ENCODE results near the gene IL11RA. TPM values are rescaled to one million over a fixed set of nuclear protein-coding genes. Genes with fewer than 3 reads are reported as not detected.
A peak's percentile ranks its signal among the peaks of the same experiment; 100 is the strongest.

The IL11RA gene
- total RNA-seq, result 75.7 TPM

DNA sequence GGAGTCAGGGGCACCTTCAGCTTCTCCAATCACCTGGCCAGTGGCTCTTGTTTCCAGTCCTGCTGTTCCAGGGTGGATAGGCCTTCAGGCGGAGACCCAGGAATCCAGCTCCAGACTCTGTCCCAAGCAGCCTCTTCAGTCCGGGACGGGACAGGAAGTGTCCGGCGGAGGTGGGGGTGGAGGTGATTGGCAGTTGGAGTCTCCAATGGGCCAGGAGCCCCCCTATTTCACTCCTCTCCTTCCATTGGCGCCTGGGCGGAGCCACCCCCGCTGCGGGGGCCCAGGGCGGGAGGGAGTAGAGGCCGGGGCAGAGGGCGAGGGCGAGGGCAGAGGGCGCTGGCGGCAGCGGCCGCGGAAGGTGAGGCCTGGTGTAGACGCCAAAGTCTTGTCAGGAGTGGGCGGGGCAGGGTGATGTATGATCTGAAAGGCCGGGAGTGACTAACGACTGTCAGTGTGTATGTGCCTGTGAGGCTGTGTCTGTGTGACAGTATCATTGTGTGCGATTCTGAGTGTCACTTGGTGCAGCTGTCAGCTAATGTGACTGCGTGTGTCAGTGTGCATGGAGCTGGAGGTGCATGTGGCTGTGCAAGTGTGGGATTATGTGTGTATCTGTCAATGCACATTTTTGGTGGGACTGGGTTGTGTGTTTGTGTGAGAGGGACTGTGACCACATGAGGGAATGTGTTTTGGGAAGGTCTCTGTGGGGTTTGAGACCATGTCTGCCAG lies at the start of gene IL11RA:
Gene IL11RA (plus strand): TSS at position 310 of the 726 bp plus-strand sequence. CDS start 3,033 bp downstream, outside the sequence.
- Histone ChIP-seq H3K9me3 (ENCODE audit: control insufficient read depth in 3 of 3, low read length in 3 of 3) (no peaks in the 10 kb centered on the region), H3K27me3 (ENCODE audit: control insufficient read depth in 3 of 3, insufficient read depth in 3 of 3, low read length in 3 of 3) (no peaks in the 10 kb centered on the region), H3K36me3 (ENCODE audit: control insufficient read depth in 3 of 3, insufficient read depth in 3 of 3, low read length in 3 of 3) (peaks cover 19 to 29% (median 25%) of the 10 kb centered on the region in 3 donors), H3K4me3 (ENCODE audit: low read length in 3 of 3) (peak within 1 kb of the TSS; percentile 73 to 96 (median 88)), H3K4me1 (ENCODE audit: control insufficient read depth in 3 of 3, insufficient read depth in 3 of 3, low read length in 3 of 3) (peaks cover 55 to 72% (median 65%) of the 10 kb centered on the region in 3 donors), H3K9ac (ENCODE audit: low read depth in 1 of 3, low read length in 3 of 3) (peak within 1 kb of the TSS; percentile 80 to 92 (median 85)), H3K27ac (ENCODE audit: low read depth, low read length) (peak within 1 kb of the TSS; percentile 72)

DNA sequence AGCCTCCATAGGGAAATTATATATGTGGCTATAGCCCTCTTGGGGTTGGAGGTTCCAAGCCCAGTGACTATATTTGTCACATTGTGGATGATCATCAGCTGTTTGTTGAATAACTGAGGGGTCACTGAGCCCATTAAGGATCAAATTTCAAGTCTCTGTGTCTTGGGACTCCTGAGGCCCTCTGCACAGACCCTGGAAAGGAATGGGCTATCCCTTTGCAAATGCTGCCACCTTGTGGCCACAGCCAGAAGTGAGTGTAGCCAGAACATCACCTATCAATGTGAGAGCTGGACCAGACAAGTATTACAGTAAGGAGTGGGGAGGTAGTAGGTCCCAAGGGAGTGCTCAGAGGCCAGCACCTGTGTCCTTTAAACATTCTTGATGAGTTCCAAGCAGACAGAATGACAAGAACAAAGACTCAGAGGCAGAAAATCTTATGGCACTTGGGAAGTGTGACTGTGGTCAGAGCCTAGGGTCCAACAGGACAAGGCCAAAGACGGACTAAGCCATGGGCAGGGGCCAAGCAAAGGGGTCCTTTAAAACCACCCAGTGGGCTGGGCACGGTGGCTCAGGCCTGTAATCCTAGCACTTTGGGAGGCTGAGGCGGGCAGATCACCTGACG lies 48.3 kb upstream of the IL11RA start:
- Histone ChIP-seq H3K27ac (ENCODE audit: low read depth, low read length) (no peak overlapping the region), H3K36me3 (ENCODE audit: control insufficient read depth in 3 of 3, insufficient read depth in 3 of 3, low read length in 3 of 3) (no peaks in the 10 kb centered on the region), H3K9ac (ENCODE audit: low read depth in 1 of 3, low read length in 3 of 3) (no peak overlapping the region), H3K27me3 (ENCODE audit: control insufficient read depth in 3 of 3, insufficient read depth in 3 of 3, low read length in 3 of 3) (no peaks in the 10 kb centered on the region), H3K4me3 (ENCODE audit: low read length in 3 of 3) (no peak overlapping the region), H3K9me3 (ENCODE audit: control insufficient read depth in 3 of 3, low read length in 3 of 3) (no peaks in the 10 kb centered on the region), H3K4me1 (ENCODE audit: control insufficient read depth in 3 of 3, insufficient read depth in 3 of 3, low read length in 3 of 3) (peaks cover 0 to 11% (median 6%) of the 10 kb centered on the region in 3 donors)

DNA sequence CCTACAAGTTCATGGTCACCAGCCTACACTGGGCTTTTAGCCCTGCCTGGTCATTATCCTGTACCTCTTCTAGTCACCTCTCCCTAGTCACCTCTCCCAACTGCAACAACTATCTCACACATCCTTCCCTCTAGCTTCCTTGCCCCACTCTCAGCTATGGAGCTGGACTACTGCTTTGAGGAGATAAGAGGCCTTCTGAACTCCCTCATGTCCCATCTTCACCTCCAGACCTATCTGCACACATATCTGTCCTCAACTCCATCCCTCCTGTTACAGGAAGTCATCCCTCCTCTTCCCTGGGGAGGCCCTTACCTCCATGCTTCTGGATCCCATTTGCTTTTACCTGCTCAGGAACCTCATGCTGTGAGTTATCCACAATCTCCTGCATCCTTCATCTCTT lies 45.8 kb upstream of the IL11RA start:
- H3K27me3 ChIP-seq (ENCODE audit: control insufficient read depth in 3 of 3, insufficient read depth in 3 of 3, low read length in 3 of 3), result no peaks in the 10 kb centered on the region
- H3K36me3 ChIP-seq (ENCODE audit: control insufficient read depth in 3 of 3, insufficient read depth in 3 of 3, low read length in 3 of 3), result peaks cover 0 to 4% (median 0%) of the 10 kb centered on the region in 3 donors
- H3K9me3 ChIP-seq (ENCODE audit: control insufficient read depth in 3 of 3, low read length in 3 of 3), result no peaks in the 10 kb centered on the region
- H3K9ac ChIP-seq (ENCODE audit: low read depth in 1 of 3, low read length in 3 of 3), result no peak overlapping the region
- no peak overlapping the region for H3K27ac ChIP-seq (ENCODE audit: low read depth, low read length)
- no peak overlapping the region for H3K4me3 ChIP-seq (ENCODE audit: low read length in 3 of 3)
- peaks cover 14 to 27% (median 21%) of the 10 kb centered on the region in 3 donors for H3K4me1 ChIP-seq (ENCODE audit: control insufficient read depth in 3 of 3, insufficient read depth in 3 of 3, low read length in 3 of 3)

DNA sequence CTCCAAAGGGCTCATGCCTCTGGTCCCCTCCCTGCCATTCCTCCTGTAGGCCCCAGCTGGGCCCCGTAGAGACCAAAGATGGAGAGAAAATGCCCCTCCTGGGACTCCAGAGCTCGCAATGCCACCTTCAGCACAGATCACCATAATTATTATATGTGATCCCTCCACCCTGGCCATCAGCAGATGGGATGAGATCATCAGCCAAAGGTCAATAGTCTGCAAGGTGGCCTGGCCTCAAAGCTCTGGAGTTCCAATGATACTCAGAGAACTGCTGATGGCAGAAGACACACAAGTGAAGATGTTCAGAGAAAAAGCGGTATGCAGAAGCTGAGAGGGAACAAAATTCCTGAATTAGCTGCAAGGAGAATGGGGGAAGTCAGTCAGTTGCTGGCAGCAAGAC lies 45.1 kb upstream of the IL11RA start:
- H3K9me3 ChIP-seq (ENCODE audit: control insufficient read depth in 3 of 3, low read length in 3 of 3), result no peaks in the 10 kb centered on the region
- H3K4me3 ChIP-seq (ENCODE audit: low read length in 3 of 3), result no peak overlapping the region
- no peak overlapping the region for H3K9ac ChIP-seq (ENCODE audit: low read depth in 1 of 3, low read length in 3 of 3)
- peaks cover 0 to 4% (median 0%) of the 10 kb centered on the region in 3 donors for H3K36me3 ChIP-seq (ENCODE audit: control insufficient read depth in 3 of 3, insufficient read depth in 3 of 3, low read length in 3 of 3)
- H3K27me3 ChIP-seq (ENCODE audit: control insufficient read depth in 3 of 3, insufficient read depth in 3 of 3, low read length in 3 of 3), result no peaks in the 10 kb centered on the region
- H3K4me1 ChIP-seq (ENCODE audit: control insufficient read depth in 3 of 3, insufficient read depth in 3 of 3, low read length in 3 of 3), result peaks cover 18 to 33% (median 24%) of the 10 kb centered on the region in 3 donors
- H3K27ac ChIP-seq (ENCODE audit: low read depth, low read length), result no peak overlapping the region

DNA sequence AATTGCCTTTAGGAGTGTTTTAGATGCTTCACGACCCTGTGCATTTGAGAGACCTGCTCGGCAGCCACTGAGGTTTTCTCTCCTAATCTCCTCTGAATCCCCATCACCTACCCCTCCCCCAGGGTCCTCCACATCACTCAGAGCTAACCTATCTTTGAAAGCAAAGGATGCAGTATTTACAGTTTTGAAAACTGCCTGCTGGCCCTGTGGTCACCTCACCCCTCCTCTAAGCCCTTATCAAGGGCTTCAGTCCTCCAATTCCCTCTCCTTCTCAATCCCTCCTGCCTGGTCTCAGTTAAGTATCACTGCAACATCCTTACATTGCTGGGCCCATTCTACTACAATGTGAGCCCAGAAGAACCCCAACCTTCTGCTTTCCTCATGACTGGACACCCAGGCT lies 44.7 kb upstream of the IL11RA start:
- H3K36me3 ChIP-seq (ENCODE audit: control insufficient read depth in 3 of 3, insufficient read depth in 3 of 3, low read length in 3 of 3), result peaks cover 0 to 4% (median 0%) of the 10 kb centered on the region in 3 donors
- H3K27ac ChIP-seq (ENCODE audit: low read depth, low read length), result no peak overlapping the region
- H3K9me3 ChIP-seq (ENCODE audit: control insufficient read depth in 3 of 3, low read length in 3 of 3), result no peaks in the 10 kb centered on the region
- no peak overlapping the region for H3K4me3 ChIP-seq (ENCODE audit: low read length in 3 of 3)
- H3K27me3 ChIP-seq (ENCODE audit: control insufficient read depth in 3 of 3, insufficient read depth in 3 of 3, low read length in 3 of 3), result no peaks in the 10 kb centered on the region
- peaks cover 21 to 36% (median 27%) of the 10 kb centered on the region in 3 donors for H3K4me1 ChIP-seq (ENCODE audit: control insufficient read depth in 3 of 3, insufficient read depth in 3 of 3, low read length in 3 of 3)
- no peak overlapping the region for H3K9ac ChIP-seq (ENCODE audit: low read depth in 1 of 3, low read length in 3 of 3)

DNA sequence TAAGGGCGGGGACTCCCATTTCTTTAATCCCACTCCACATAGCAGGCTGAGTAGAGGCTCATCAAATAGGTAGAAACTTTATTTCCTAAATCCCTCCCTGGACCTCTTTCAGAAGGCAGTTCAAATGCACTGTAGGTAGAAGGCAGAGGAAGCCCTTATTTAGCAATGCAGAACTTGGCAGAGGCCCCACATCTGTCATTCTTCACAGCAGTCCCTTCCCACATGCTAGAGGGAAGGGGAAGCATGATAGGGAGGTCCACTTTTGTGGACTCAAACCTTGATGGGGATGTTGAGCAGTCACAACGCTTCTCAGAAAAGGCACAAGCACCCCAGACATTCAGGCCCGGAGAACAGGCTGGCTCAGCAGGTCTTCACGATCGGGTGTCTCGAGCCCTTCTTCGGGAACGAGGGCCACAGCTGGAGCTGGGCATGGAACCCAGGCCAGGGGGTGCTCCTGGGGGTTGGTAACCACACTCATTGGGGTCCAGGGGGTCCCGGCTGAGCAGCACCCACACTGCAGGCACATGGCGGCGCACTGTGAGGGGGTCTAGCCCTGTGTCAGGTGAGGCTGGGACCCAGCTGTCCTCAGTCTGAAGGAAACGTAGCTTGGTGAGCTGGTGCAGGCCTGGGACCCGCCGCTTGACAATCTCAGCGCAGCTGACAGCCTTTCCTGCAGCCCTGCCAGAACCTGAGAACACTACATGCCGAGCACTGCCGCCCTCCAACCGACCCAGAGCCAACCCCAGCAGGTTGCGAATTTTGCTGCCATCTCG lies 41.4 kb upstream of the IL11RA start:
- no peaks in the 10 kb centered on the region for H3K9me3 ChIP-seq (ENCODE audit: control insufficient read depth in 3 of 3, low read length in 3 of 3)
- peak overlapping the region; percentile 88 for H3K27ac ChIP-seq (ENCODE audit: low read depth, low read length)
- peaks cover 8 to 25% (median 20%) of the 10 kb centered on the region in 3 donors for H3K36me3 ChIP-seq (ENCODE audit: control insufficient read depth in 3 of 3, insufficient read depth in 3 of 3, low read length in 3 of 3)
- peak overlapping the region; percentile 90 to 94 (median 93) for H3K4me3 ChIP-seq (ENCODE audit: low read length in 3 of 3)
- H3K4me1 ChIP-seq (ENCODE audit: control insufficient read depth in 3 of 3, insufficient read depth in 3 of 3, low read length in 3 of 3), result peaks cover 28 to 34% (median 29%) of the 10 kb centered on the region in 3 donors
- no peaks in the 10 kb centered on the region for H3K27me3 ChIP-seq (ENCODE audit: control insufficient read depth in 3 of 3, insufficient read depth in 3 of 3, low read length in 3 of 3)
- peak overlapping the region; percentile 93 to 98 (median 95) for H3K9ac ChIP-seq (ENCODE audit: low read depth in 1 of 3, low read length in 3 of 3)

DNA sequence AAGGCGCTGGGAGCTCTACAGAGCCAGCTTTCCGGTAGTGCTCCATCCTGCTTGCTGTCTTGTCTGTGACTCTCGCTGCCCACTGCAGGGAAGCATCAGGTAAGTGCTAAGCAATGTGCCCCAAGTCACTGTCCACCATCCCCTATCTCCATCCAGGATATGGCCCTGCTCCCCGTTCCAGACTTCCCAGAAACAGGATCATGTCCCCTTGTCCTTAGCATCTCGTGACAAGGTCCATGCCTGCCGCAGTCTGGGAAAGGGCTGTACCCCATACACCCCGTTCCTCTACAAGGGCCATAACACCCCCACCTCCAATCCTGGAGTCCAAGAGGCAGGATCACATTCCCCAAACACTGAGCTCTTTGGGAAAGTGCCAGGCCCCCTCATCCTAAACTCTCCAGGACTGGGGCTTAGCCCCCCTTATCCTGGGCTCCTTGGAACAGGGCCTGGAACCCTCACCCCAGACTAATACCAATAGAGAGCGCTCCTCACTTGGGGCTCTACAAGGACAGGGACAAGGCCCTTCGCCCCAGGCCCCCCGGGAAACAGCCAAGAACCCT lies 40.7 kb upstream of the IL11RA start:
- peaks cover 15 to 31% (median 27%) of the 10 kb centered on the region in 3 donors for H3K36me3 ChIP-seq (ENCODE audit: control insufficient read depth in 3 of 3, insufficient read depth in 3 of 3, low read length in 3 of 3)
- H3K4me1 ChIP-seq (ENCODE audit: control insufficient read depth in 3 of 3, insufficient read depth in 3 of 3, low read length in 3 of 3), result peaks cover 28 to 34% (median 29%) of the 10 kb centered on the region in 3 donors
- H3K4me3 ChIP-seq (ENCODE audit: low read length in 3 of 3), result peak overlapping the region; percentile 90 to 94 (median 93)
- peak overlapping the region; percentile 88 for H3K27ac ChIP-seq (ENCODE audit: low read depth, low read length)
- H3K9ac ChIP-seq (ENCODE audit: low read depth in 1 of 3, low read length in 3 of 3), result peak overlapping the region; percentile 93 to 98 (median 95)
- H3K27me3 ChIP-seq (ENCODE audit: control insufficient read depth in 3 of 3, insufficient read depth in 3 of 3, low read length in 3 of 3), result no peaks in the 10 kb centered on the region
- no peaks in the 10 kb centered on the region for H3K9me3 ChIP-seq (ENCODE audit: control insufficient read depth in 3 of 3, low read length in 3 of 3)

DNA sequence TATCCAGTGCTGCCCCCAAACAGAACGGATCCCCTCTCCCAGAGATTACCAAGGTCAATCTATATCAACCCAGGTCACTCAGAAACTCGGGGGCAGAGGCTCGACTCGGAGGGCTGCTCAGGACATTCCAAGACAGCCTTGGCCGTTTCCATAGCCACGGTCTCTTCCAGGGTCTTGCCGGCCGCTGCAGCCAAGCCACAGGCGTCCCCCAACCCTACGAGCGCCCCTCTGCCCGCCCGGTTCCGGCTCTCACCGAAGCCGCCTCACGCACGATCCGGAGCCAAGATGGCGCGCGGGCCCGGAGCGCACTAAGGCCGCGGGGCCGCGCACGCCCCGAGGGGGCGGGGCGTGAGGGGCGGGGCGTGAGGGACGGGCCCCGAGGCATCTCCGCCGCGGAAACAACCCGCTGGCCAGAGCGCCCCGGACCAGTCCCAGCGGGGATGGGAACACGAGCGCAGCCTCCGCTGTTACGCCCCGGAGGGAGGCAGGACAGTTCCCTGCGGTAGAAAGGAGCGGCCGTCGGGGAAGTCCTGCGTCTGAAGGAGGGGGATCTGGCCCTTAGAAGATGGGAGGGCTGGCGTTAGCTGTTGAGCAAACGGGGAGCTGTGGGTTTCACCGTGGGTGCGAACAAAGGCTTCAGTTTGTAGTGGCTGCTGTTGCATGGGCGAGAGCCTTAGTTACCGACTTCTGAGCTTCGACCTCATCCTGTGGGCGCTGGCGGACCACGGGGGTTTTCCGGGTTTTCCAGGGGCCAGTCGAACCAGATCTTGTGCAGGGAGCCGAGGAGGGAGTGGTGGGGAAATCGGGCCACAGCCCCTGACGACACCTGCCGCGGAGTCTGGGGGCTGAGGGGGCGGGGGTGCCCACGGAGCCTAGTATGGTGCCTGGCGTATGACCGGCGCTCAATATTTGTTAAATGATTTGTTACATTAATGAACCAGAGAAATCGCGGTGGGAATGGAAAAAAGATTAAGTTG lies 39.9 kb upstream of the IL11RA start, which contains the start of gene RPP25L:
Gene RPP25L (minus strand): TSS at position 287 of the 977 bp plus-strand sequence. CDS start 801 bp downstream, outside the sequence.
- Histone ChIP-seq H3K4me1 (ENCODE audit: control insufficient read depth in 3 of 3, insufficient read depth in 3 of 3, low read length in 3 of 3) (peaks cover 28 to 34% (median 29%) of the 10 kb centered on the region in 3 donors), H3K4me3 (ENCODE audit: low read length in 3 of 3) (peak within 1 kb of the TSS; percentile 90 to 94 (median 93)), H3K36me3 (ENCODE audit: control insufficient read depth in 3 of 3, insufficient read depth in 3 of 3, low read length in 3 of 3) (peaks cover 22 to 38% (median 35%) of the 10 kb centered on the region in 3 donors), H3K9me3 (ENCODE audit: control insufficient read depth in 3 of 3, low read length in 3 of 3) (no peaks in the 10 kb centered on the region), H3K9ac (ENCODE audit: low read depth in 1 of 3, low read length in 3 of 3) (peak within 1 kb of the TSS; percentile 93 to 98 (median 95)), H3K27me3 (ENCODE audit: control insufficient read depth in 3 of 3, insufficient read depth in 3 of 3, low read length in 3 of 3) (no peaks in the 10 kb centered on the region), H3K27ac (ENCODE audit: low read depth, low read length) (peak within 1 kb of the TSS; percentile 88)
